Frontal cortex (tissue), 4 donors: Measurements from ENCODE around the gene UBR3. TPM values are rescaled to one million over a fixed set of nuclear protein-coding genes. Genes with fewer than 3 reads are reported as not detected.
"Not testable (repeated sequence)": the region's sequence is repeated elsewhere in the genome, so short reads cannot be mapped to it uniquely, and the experiment has no call there.

Source experiments
- DNase-seq, 2 donors: peaks; one replicate each; pipeline ENCODE4 v3.0.0; 2012; ENCODE audit warnings: low spot score in 2 of 2
- FAIRE-seq: peaks from 2 replicates; lab custom pipeline; 2012; peaks lifted over from hg19 to GRCh38; lab: Jason Lieb, UNC
- total RNA-seq: library from RNA; depleted of rRNA; stranded (reverse); fragments of >200 nt; gene quantifications from one replicate; pipeline ENCODE4 v1.2.3, GENCODE V29; 2014
- donor health status: control.
- donor health status: control.
- donor health status: control.

The UBR3 gene
- total RNA-seq, 1 donor from 2014 or later = 109 TPM

DNA sequence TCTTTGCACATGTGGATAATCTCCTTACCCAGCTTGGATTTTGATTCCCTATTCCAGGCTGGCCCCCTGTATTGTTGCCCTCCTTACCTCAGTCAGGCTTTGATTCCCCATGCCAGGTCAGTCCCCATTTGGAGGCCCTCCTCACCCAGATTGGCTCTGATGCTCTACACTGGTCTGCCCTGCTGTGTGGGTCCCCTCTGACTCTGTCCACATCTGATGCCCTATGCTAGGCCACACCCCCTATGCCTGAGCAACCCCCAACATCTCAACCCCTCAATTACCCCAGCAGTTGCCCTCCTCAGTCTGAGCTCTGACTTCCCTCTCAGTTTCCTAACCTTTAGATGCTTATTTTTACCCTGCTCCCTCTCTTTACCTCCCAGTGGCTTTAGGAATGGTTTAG, 89.4 kb downstream of the UBR3 start:
- no peak for FAIRE-seq

DNA sequence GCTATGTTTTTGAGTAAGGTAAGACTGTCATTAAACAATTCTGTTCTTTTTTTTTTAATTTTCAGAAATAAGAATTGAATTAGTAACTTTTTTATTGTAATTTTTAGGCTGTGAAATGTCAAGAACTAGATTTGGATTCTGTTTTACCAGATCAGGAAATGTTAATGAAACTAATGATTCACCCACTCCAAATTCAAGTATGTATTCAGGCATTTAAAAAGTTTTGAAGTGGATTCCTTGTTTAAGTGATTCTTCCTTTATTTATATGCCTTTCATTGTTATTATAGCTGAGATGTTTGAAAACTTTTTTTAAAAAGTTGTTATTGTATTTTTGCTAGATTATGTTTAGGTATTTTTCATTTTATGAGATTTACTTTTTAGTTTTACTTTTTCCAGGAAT, 96.7 kb downstream of the UBR3 start:
- DNase-seq = no peak
- FAIRE-seq = no peak

More for the DNA sequence above, 89.4 kb downstream of the UBR3 start:
- no peak for DNase-seq

DNA sequence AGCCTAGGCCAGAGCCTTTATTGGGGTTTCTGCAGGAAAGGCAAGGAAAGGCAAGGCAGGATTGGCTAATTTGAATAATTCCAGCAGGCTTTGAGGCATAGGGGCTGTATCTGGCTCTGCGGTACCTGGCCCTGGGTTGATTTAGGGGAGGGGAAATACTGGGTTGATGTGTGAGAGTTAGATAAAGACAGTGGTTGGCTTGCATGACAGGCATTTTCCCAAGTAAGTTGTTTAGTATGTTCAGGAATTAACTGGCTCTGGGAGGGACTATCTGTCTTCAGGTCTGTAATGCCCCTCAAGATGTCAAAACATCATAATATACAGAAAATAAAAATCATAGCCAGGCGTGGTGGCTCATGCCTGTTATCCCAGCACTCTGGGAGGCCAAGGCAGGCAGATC, 98.7 kb downstream of the UBR3 start:
- FAIRE-seq = no peak
- no peak for DNase-seq

DNA sequence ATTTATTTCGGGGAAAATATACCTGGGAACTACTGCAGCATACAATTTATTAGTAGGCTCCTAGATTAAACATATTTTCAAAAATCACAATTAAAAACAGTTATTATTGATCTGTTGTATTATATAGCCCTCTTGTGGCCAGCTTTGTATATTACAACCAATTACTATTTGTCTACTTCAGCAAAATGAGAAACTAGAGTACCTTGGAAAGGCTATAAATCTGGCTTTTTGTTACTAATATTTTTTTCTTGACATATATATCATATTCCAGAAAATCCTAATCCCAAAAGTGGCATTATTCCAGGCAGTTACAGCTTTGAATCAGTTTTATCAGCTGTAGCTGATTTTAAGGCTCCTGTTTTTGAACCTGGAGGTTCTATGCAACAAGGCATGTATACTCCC, 101.2 kb downstream of the UBR3 start:
- DNase-seq (peak in 1 of 2 donors; percentile 12), FAIRE-seq (peak; percentile 90)

DNA sequence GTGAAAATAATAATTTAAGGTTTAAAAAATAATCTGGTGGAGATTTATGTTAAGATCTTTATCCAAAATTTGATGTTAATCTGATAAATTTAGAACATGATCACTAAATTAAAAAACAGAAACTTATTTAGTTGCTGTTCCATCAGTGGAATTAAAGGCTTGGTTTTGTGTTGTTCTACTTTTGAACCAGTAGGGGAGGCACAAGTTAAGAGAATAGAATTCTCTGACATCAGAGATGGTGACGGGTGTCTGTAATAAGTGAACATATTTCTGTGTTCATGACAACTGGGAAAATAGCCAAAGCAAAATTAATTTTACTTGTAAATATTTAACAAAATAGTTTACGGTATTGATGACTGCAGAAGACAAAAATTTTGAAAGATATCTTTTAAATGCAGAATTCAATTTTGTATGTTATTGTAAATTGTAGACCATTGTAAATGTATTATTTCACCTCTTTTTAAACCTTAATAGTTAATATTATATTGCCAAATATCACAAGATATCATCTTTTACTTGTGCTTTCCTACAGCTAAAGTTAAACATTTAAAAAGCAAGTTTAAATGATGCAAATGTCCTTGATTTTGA, 106.0 kb downstream of the UBR3 start:
- DNase-seq = peak in 1 of 2 donors; percentile 8
- peak; percentile 96 for FAIRE-seq

DNA sequence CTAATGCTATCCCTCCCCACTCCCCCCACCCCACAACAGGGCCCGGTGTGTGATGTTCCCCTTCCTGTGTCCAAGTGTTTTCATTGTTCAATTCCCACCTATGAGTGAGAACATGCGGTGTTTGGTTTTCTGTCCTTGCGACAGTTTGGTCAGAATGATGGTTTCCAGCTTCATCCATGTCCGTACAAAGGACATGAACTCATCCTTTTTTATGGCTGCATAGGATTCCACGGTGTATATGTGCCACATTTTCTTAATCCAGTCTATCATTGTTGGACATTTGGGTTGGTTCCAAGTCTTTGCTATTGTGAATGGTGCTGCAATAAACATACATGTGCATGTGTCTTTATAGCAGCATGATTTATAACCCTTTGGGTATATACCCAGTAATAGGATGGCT, 109.4 kb downstream of the UBR3 start:
- FAIRE-seq, DNase-seq: not testable (repeated sequence)

DNA sequence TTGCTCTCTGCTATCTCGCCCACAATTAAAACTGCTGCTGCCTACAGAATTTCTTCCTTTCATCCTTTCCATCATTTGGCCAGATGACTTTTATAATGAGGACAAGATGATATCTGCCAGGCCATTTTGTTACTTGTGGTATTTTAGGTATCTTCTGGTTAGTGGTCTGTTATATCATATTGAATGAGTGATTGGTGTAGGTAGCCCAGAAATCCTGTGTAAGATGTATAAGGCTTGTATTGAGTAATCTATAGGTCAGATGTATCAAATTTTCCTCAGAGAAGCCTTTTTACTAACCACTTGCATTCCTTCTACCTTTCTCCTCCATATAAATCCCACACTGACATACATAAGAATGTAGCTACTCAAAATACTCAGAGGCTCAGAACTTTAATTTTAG, 118.3 kb downstream of the UBR3 start:
- FAIRE-seq (no peak), DNase-seq (no peak)

DNA sequence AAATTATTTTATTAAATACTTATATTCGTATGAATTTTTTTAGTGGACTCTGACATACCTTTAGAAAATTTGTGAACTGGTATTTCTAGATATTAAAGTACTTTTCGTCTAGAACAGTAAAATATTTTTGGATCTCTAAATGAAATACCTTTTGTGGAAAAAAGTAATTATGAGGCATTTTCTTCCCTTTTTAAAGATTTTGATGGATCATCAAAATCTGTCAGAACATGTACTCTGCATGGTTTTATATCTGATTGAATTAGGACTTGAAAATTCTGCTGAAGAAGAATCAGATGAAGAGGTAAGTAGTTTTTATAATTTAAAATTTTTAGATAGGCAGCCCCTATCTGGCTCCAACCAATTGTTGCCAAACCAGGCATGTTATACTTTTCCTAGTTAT, 118.8 kb downstream of the UBR3 start:
- FAIRE-seq (peak; percentile 39), DNase-seq (no peak)

DNA sequence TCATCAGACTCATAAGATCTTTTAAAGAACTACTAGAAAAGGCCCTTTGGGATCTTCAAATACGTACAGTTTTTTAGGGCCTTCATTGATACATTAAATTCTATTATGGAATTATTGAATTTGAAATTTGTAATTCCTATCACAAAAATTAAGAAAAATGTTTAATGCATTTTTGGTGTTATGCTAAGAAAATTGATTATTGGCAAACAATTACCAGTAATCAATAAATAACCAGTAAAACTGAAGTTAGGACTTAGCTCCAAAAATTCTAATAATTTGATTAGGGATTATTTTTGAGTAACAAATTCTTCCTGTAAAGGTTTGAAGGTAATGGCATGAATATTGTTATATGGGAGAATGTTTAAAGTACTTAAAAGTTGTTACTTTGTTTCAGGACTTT, 119.3 kb downstream of the UBR3 start:
- no peak for DNase-seq
- peak; percentile 31 for FAIRE-seq

DNA sequence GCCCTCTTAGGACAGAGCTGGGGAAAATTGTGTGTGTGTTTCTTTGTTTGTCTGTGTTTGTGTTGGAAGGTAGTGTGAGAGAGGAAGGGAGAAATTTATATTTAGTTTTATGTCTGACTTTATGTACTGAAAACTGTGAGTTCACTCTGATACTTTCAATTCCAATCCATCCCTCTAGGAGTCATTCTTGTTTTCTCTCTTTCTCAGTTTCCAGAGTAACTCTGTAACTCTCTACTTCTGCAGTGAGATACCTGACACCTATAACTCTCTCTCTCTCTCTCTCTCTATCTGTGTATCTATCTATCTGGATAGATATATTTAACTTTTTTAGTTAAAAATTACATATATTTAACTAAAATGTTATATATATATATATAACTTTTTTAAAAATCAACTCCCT, 128.7 kb downstream of the UBR3 start:
- DNase-seq (no peak), FAIRE-seq (no peak)

DNA sequence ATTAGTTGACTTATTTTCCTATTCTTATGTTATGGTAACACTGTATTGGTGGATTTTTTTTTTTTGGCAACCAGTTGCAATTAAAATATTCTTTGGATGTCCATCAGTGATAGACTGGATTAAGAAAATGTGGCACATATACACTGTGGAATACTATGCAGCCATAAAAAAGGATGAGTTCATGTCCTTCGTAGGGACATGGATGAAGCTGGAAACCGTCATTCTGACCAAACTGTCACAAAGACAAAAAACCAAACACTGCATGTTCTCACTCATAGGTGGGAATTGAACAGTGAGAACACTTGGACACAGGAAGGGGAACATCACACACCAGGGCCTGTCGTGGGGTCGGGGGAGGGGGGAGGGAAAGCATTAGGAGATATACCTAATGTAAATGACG, 130.0 kb downstream of the UBR3 start:
- not testable (repeated sequence) for FAIRE-seq, DNase-seq

DNA sequence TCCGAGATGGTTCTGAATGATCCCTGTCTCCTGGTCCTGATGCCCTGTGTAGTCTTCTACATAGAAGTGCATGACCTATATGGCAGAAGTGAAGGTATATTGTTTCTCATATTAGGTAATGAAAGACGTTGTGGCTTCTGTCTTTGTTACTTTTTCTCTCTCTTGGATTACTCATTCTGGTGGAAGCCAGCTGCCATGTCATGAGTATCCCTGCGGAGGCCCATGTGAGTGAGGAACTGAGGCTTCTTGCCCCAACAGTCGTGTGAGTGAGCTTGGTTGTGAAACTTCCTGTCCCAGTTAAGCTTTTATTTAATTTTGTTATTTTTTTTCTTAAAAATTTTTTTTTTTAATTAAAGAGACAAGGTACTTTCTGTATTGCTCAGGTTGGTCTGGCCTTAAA, 134.7 kb downstream of the UBR3 start:
- no peak for DNase-seq
- FAIRE-seq = no peak

DNA sequence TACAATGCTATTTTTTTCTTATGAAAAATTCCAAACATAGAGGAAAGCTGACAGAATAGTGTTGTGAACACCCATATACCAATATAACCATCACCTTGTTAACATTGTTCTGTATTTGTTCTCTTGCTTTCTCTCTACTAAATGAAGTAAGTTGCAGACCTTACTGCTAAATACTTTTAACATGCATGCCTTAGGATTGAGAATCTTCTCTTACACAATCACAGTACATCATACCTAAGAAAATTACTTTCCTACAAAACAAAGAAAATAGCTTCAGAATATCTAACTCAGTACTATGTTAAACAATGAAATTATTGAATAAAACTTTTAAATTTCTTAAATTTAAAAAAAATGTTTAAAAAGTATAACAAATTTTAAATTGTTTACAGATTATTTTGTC, 136.5 kb downstream of the UBR3 start:
- DNase-seq (no peak), FAIRE-seq (peak; percentile 90)

DNA sequence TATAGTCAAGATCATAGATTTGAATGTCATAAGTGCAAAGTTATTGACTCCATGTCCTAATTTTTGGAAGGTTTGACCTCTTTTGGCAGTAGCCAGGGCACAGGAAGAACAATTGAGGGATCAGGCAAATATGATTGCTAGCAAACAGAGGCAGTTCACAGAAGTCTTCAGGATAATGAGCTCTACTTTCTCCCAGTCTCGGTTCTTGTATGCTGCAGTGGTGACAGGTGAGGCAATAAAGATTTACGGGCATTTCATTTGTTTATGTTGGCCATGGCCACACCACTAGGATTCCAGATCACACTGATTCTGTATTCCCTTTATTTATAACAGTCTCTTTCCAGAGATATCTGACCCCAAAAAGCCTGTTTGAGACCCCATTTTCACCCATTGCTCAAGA, 137.5 kb downstream of the UBR3 start:
- no peak for FAIRE-seq

DNA sequence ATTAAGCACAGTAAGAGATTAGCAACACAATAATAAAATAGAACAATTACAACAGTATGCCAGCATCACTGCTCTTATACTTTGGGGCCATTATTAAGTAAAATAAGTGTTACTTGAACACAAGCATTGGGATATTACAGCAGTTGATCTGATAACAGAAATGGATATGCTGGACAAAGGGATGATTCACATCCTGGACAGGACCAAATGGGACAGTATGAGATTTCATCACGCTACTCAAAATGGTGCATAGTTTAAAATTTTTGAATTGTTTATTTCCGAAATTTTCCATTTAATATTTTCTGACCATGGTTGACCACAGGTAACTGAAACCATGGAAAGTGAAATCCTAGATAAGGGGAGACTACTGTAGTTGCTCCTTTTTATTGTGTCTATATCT, 138.2 kb downstream of the UBR3 start:
- FAIRE-seq = no peak
- DNase-seq = no peak

More for the DNA sequence above, 137.5 kb downstream of the UBR3 start:
- no peak for DNase-seq

DNA sequence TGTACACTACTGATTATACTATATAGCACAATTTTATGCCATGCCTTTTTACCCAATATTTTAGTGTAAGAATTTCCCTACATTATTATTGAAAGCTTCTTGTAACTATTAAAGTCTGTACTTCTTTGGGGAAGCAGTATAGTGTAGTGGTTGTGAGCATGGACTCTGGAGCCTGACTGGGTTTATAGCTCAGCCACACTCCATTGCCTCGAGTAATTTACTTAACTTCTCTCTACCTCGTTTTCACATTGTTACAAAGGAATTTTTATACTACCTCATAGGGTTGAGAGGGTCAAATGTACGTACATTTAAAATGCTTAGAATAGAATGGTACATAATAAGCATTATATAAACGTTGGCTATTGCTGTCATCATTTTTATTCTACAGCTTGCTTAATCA, 139.2 kb downstream of the UBR3 start:
- FAIRE-seq = no peak
- no peak for DNase-seq

DNA sequence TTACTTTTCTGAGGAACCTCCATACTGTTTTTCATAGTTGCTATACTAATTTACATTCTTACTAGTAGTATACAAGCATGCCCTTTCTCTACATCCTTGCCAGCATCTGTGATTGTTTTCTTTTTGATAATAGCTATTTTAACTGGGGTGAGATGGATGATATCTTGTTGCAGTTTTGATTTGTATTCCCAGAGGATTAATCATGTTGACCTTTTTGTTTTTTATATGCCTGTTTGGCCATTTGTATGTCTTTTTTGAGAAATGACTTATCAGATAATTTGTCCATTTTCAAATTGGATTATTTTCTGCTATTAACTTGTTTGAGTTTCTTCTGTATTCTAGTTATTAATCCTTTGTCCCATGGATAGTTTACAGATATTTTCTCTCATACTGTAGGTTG, 141.5 kb downstream of the UBR3 start:
- DNase-seq = no peak
- FAIRE-seq = no peak

DNA sequence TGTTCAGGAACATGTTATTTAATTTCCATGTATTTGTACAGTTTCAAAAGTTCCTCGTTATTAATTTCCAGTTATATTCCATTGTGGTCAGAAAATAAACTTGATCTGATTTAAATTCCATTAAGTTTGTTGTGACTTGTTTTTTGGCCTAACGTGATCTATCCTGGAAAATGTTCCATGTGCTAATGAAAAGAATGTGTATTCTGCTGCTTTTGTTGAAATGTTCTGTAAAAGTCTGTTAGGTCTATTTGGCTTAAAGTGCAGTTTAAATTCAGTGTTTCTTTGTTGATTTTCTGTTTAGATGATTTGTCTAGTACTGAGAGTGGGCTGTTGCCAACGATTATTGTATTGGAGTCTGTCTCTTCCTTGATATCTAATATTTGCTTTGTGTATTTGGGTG, 148.0 kb downstream of the UBR3 start:
- no peak for FAIRE-seq

DNA sequence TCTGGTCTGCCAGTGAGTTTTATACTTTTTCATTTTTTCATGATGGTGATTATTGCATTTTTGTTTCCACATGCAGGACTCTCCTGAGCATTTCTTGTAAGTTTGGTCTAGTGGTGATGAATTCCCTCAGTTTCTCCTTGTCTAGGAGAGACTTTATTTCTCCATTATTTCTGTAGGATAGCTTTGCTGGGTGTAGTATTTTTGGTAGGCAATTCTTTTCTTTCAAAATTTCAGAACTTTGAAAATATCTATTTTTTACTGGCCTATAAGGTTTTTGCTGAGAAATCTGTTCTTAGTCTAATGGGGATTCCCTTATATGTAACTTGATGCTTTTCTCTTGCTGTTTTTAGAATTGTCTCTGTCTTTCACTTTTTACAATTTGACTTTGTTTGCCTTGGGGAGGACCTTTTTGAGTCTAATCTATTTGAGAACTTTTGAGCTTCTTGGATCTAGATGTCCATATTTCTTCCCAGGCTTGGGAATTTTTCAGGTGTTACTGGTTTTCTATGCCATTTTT, 149.1 kb downstream of the UBR3 start:
- no peak for DNase-seq
- no peak for FAIRE-seq

More for the DNA sequence above, 148.0 kb downstream of the UBR3 start:
- no peak for DNase-seq

DNA sequence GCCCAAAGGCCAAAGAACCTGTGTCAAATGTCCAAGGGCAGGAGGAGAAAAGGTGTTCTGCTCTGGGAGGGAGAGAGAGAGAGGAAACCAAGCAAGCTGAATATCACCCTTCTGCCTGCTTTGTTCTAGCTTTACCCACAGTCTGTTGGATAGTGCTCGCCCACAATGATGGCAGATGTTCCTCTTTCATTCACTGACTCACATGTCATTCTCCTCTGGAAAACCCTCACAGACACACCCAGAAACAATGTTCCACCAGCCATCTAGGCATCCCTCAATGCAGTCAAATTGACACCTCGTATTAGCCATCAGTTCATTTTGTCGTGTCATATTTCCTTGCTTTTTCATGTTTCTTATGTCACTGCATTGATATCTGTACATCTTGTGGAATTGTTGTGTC, 150.3 kb downstream of the UBR3 start:
- DNase-seq (no peak), FAIRE-seq (no peak)

DNA sequence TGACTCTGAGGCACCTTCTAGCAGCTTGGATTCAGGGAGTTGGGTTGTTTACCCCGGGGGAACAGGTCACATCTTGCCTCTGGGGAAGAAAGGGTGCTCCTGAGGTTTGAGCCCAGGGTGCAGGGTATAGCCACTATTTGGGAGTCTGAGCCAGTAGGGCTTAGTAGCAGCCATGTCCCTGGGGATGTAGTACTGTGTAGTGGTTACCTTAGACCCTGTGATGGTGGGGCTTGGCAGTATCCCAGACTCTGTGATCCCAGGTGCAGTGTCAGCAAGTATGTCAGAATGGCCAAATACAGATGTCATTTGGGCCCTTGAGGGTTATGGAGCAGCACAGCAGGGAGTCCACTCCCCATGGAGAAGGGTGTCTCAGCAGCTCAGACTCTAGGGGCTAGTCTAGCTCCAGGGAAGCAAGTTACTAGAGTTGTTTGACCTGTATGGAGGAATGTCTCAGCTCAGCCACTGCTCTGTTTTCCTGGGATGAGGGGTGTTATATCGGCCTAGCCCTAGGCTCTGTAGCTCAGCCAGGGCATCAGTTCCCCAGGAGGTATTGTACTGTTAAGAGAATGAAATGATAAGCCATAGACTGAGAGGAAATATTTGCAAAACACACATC, 151.3 kb downstream of the UBR3 start:
- no peak for FAIRE-seq

DNA sequence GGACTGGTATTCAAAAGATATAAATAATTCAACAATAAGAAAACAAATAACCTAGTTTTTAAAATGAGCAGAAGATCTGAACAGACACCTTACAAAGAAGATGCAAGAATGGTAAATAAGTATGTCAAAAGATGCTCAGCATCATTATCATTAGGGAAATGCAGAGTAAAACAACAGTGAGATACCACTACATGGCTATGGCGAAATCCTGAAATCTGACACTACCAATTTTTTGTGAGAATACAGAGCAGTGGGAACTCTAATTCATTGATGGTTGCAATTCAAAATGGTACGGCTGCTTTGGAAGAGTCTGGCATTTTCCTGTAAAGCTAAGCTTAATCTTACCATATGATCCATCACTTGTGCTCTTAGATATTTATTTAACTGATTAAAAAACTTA, 151.8 kb downstream of the UBR3 start:
- no peak for DNase-seq
- no peak for FAIRE-seq

More for the DNA sequence above, 151.3 kb downstream of the UBR3 start:
- no peak for DNase-seq
